ENCODE results near the gene GET4.

The GET4 gene

DNA sequence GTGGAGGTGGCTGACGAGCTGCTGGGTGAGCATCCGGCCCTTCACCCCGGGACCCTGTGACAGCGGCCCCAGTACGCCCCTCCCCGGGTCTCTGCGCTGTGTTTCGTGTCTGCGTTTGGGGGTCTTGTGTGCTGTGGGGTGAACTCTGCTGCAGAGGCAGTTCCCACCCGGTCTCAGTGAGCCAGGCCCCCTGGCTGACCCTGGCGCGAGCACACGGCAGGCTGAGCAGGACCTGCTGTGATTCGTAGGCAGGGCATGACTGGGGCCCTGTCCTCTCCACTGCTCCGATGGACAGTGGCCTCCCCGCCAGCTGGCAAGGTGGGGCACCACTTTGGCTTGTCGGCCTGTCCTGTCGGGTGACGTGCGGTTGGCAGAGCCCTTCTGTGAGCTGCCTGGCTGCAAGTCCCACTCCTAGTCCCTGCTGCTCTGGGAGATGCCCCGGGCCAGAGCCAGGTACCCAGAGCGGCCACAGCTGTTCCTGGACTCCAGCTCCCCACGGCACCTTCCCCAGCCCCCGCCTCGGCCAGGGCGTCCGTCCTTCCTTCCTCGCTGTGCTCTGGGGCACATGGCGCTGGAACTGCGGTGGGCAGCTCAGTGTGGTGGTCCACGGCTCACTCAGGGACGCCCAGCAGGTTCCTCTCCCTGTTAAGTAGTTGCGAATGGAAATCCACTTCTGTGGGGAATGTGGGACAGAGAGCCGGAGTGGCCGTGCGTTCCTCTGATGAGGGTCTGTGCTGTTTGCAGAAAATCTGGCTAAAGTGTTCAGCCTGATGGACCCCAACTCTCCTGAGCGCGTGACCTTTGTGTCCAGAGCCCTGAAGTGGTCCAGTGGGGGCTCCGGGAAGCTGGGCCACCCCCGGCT, 10.5 kb downstream of the GET4 start:
- no peak for FAIRE-seq

- FAIRE-seq = no peak
These were observed 11.1 kb downstream of the GET4 start for GRCh38 chr7:887488-887820.

DNA sequence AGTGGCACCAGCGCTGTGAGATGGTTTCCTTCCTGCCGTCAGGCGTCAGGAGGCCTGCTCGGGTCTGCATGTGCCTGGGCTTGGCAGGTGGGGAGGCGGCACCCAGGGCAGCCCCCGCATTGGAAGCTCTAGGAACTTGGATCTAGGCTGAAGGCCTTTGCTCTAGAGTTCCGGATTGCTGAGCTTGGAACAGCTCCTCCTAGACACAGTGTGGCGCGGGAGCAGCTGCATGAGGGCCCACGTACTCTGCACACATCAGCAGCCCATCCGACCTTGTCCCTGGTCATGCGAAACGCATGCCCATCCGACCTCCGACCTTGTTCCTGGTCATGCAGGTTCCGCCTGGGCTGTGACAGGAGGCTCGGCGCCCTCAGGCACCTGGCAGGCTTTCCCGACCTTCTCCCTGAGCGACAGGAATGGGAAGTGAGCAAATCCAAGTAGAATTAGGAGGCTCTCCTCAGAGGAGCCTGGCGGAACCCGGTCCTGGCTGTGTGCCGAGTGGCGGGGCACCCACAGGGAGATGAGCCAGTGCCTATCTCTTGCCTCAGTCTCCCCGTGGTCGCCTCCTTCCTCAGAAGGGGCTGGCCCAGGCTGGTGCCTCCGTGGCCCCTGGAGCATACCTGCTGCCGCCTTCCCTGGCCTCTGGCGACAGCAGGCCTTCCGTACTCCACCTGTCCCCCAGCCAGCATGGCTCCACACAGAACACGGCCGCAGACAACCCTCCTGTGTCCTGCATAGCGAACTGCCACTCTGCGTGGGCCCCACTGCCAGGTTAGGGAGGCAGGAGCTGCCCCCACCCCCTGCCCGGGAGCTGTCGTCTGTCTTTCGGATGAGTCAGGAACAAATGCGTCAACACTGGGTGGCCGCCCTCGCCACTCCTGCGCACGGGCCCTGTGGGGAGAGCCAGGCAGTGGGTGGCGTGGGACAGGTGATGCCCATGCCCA, 12.0 kb downstream of the GET4 start:
- FAIRE-seq = no peak

DNA sequence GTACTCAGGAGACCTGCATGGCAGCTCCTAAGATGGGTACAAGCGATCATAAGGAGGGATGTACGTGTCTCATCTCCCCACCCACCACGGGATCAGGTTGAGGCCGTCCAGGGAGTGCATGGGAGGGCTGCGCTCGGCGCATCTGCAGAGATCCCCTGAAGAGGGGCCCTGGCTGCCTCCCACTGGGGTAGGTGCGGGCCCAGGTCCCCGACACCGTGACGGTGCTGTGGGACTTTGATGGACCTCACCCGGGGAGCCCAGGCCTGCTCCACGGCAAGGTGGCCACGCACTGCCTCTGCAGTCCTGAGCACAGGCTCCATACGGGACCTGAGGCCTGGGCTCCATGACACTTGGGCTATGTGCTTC, 12.7 kb downstream of the GET4 start:
- FAIRE-seq = no peak

DNA sequence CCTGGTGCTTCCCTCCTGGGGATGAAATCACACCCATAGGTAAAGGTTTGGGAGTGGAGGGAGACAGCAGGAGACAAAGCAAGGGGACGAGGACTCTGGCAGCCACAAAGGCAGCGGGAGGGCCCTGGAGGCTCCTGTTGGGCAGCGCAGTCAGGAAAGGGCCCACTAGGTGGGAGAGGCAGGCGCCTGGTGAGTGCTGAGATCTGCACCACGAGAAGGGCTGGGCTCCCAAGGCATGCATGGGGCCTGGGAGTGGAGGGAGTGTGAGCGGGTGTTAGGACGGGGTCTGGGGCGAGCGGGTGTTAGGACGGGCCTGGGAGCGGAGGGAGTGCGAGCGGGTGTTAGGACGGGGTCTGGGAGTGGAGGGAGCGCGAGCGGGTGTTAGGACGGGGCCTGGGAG, 13.0 kb downstream of the GET4 start:
- FAIRE-seq = no peak

GRCh38 chr7:890868-891267, 14.5 kb downstream of the GET4 start:
- FAIRE-seq = no peak

- FAIRE-seq = no peak
These were observed 14.9 kb downstream of the GET4 start for GRCh38 chr7:891291-891690.

- no peak for FAIRE-seq
These were observed 15.5 kb downstream of the GET4 start for GRCh38 chr7:891805-892204.

- FAIRE-seq = no peak
These were observed 16.6 kb downstream of the GET4 start for GRCh38 chr7:892648-893593.

GRCh38 chr7:893686-894085, 17.3 kb downstream of the GET4 start:
- FAIRE-seq = no peak

DNA sequence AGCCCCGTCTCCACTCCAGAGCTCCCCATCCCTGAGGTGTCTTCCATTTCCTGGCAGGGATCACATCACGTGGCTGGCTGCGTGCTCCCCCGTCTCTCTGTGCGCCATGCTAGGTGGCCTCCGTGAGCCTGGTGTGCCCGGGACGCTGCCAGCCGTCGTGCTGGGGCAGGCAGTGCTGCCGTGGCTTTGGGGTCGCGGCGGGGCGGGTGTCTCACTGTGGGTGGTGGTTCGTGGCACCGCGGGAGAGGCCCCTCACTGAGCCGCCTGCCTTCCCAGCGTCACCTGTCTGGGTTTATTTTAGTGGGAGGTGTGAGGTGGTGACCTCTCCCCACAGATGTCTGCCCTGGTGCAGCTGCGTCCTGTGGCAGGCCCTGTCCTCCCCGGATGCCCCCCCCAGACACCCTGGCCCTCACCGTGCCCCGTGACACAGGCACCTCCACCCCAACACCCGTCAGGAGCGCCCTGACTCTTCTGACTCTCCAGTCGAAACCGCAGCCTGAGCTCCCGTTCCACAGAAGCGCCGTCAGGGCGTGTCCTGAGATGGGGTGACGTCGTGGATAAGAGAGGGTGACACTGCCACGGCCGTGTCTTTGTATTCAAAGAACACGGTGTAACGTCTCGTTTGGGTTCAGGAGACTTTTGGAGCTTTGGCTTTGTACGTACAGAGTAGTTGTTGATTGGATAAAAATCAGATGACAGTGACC, 18.0 kb downstream of the GET4 start:
- no peak for FAIRE-seq

GRCh38 chr7:894927-895450, 18.6 kb downstream of the GET4 start:
- no peak for FAIRE-seq

DNA sequence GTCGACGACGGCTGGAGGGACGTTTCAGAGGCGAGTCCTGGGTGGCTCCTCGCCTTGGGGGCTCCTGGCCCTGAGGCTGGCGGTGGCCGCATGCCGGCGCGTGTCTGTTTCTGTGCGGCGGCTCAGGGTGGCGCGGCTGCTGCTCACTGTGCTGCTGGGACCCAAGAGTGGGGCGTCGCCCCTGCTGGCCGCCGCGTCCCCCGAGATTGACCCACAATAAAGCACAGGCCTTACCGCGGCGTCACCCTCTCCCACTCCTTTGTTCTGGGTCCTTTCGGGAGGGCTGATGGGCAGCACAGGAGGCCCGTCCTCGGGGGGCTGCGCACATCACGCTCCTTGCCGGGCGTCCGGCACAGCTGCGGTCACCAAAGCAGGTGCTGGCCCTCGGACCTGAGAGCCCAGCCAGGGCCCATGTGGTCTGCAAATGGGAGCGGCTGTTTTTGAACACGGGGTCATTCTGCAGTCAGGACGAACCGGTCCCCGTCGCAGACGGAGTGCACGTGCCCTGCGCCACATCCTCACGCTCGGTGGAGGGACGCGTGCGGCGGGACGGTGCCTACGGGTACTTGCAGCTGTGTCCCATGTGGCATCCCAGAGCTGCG, 19.2 kb downstream of the GET4 start:
- no peak for FAIRE-seq

GRCh38 chr7:896346-897075, 20.2 kb downstream of the GET4 start:
- FAIRE-seq = no peak

DNA sequence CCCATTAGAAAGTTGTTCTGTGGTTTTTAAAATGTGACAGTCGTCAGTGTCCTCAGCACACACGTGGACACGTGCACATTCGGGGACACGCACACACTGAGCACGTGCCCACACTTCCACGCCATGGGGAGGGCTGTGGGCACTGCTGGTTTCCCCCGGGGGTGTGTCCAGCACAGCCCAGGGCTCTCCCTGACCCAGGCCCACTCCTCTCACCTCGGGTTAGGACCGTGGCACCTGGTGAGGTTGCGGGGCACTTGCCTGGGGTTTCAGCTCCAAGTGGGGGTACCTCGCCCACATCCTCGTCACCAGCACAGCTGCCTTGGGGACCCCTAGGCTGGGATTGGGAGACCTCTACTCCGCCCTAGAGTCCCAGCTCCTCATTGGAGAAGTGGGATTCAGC, 20.7 kb downstream of the GET4 start:
- FAIRE-seq = no peak

- FAIRE-seq = no peak
These were observed 21.5 kb downstream of the GET4 start for GRCh38 chr7:897771-898376.

DNA sequence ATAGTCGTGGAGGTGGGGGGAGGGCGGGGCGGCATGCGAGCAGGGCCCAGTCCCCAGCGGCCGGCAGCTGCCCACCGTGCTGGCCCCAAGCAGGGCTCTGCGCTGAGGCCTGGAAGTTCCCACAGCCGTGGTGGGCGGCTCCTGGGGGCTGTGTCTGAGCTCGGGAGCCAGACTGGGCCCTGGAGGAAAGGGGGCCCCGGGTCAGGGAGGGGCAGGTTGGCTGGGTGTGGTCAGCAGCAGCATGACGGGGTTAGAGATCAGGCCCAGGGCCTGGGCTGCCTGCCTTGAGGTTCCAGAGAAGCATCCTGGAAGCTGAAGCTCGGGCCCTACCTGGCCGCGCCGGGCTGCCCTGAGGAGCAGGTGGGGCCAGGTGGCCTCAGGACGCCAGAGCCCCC, 22.1 kb downstream of the GET4 start:
- FAIRE-seq = no peak

DNA sequence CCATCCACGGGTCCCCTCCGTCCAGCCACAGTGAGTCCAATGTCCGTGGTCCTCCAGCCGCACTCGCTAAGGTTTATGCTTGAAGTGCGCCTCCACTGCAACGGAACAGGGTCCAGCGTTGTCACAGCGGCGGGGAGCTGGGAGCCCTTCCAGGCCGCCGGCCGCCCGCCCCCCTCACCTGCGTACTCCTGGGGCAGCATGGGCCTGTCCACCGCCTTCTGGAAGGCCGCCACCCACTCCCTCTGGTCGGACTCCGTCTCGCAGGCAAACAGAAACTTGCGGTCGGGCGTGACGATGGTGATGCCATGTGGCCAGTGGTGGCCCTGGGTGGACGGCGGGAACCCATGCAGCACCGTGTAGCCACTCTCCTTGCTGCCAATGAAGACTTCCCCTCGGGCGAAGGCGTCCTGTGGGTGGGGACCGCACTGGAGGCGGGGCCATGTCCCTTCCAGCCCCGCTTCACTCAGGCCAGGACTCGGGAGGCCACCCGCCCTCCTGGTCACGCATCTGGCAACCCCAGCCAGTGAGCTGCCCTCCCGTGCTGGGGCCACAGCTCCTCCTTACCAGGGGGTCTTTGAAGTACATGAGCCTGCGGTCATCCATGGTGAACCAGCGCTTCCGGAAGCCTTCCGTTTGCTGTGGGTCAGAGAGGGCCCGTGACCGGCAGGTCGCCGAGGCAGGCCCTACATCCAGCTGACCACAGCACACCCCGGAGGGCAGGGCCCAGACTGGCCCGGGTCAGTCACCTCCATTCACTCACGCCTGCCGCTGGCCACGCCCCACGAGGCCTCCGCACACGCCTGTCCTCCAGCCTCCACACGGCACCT, 22.7 kb downstream of the GET4 start:
- no peak for FAIRE-seq

DNA sequence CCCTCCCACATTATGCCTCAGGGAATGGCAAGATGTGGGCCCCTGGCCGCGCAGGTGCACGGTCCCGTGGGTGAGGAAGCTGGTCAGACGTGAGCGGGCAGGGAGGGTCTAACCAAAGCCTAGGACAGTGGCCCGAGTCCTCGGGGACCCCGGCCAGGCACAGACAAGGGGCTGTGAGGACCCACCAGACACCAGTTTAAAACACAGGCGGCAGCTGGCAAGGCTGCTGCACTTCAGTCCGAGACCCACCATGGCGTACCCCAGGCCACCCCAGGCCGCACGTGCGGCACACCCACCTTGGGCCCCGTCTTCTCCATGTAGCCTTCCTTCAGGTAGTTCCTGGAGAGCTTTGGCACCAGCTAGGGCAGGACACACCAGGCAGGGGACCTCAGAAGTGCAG, 23.5 kb downstream of the GET4 start:
- FAIRE-seq = no peak
